ENCODE data around the gene PDZRN3. TPM values are rescaled to one million over a fixed set of nuclear protein-coding genes. Genes with fewer than 3 reads are reported as not detected.
A peak's percentile ranks its signal among the peaks of the same experiment; 100 is the strongest.

The PDZRN3 gene
- total RNA-seq, 1 donor from 2014 or later: 19.8 TPM

GRCh38 chr3:73485877-73486330, 138.8 kb downstream of the PDZRN3 start:
- H3K36me3 ChIP-seq (ENCODE audit: insufficient read depth, low read length): no peaks in the 10 kb centered on the region
- H3K9me3 Mint-ChIP-seq (ENCODE audit: unreplicated experiment): no peaks in the 10 kb centered on the region
- no peaks in the 10 kb centered on the region for H3K79me2 ChIP-seq (ENCODE audit: insufficient read depth, low read length)
- H3K27me3 Mint-ChIP-seq (ENCODE audit: low read depth, unreplicated experiment): no peaks in the 10 kb centered on the region
- H3K27ac Mint-ChIP-seq (ENCODE audit: unreplicated experiment): no peak overlapping the region
- no peak for FAIRE-seq
- no peaks in the 10 kb centered on the region for H3K9me3 ChIP-seq (ENCODE audit: insufficient read depth, low read depth, low read length)
- no peaks in the 10 kb centered on the region for H3K27me3 ChIP-seq (ENCODE audit: insufficient read depth, low read length)
- no peak overlapping the region for H3K9ac ChIP-seq (ENCODE audit: low read length)
- no peak for DNase-seq (ENCODE audit: low read depth)
- H3K36me3 Mint-ChIP-seq (ENCODE audit: low read depth, unreplicated experiment): peaks cover 2% of the 10 kb centered on the region
- no peak overlapping the region for H3K4me3 Mint-ChIP-seq (ENCODE audit: unreplicated experiment)
- H2AFZ ChIP-seq (ENCODE audit: low read depth, low read length): no peak overlapping the region
- no peaks in the 10 kb centered on the region for H4K20me1 ChIP-seq (ENCODE audit: insufficient read depth, low read length)
- TF ChIP-seq EZH2 (IDR thresholded peaks at IDR 0.05; ENCODE audit: insufficient read depth, low read length): no peak
- TF ChIP-seq, protein P1, sequence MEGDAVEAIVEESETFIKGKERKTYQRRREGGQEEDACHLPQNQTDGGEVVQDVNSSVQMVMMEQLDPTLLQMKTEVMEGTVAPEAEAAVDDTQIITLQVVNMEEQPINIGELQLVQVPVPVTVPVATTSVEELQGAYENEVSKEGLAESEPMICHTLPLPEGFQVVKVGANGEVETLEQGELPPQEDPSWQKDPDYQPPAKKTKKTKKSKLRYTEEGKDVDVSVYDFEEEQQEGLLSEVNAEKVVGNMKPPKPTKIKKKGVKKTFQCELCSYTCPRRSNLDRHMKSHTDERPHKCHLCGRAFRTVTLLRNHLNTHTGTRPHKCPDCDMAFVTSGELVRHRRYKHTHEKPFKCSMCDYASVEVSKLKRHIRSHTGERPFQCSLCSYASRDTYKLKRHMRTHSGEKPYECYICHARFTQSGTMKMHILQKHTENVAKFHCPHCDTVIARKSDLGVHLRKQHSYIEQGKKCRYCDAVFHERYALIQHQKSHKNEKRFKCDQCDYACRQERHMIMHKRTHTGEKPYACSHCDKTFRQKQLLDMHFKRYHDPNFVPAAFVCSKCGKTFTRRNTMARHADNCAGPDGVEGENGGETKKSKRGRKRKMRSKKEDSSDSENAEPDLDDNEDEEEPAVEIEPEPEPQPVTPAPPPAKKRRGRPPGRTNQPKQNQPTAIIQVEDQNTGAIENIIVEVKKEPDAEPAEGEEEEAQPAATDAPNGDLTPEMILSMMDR (IDR thresholded peaks at IDR 0.05; ENCODE audit: insufficient read depth, low read depth, low read length): no peak
- H3K4me2 ChIP-seq (ENCODE audit: low read length): no peak overlapping the region
- peaks cover 4% of the 10 kb centered on the region for H3K4me1 ChIP-seq (ENCODE audit: insufficient read depth, low read length)
- no peak overlapping the region for H3K4me3 ChIP-seq (ENCODE audit: insufficient read depth, low read depth, low read length)
- no peak overlapping the region for H3K27ac ChIP-seq (ENCODE audit: low read depth, low read length)
- peaks cover 33% of the 10 kb centered on the region for H3K4me1 Mint-ChIP-seq (ENCODE audit: low read depth, unreplicated experiment)

GRCh38 chr3:73484656-73485248, 140.0 kb downstream of the PDZRN3 start:
- Histone ChIP-seq H3K27ac (ENCODE audit: low read depth, low read length) (no peak overlapping the region), H2AFZ (ENCODE audit: low read depth, low read length) (no peak overlapping the region), H3K79me2 (ENCODE audit: insufficient read depth, low read length) (no peaks in the 10 kb centered on the region), H3K9ac (ENCODE audit: low read length) (no peak overlapping the region), H3K4me1 (ENCODE audit: insufficient read depth, low read length) (peaks cover 4% of the 10 kb centered on the region), H3K4me2 (ENCODE audit: low read length) (peak overlapping the region; percentile 35), H3K9me3 (ENCODE audit: insufficient read depth, low read depth, low read length) (no peaks in the 10 kb centered on the region), H3K4me3 (ENCODE audit: insufficient read depth, low read depth, low read length) (no peak overlapping the region), H4K20me1 (ENCODE audit: insufficient read depth, low read length) (no peaks in the 10 kb centered on the region), H3K36me3 (ENCODE audit: insufficient read depth, low read length) (no peaks in the 10 kb centered on the region), H3K27me3 (ENCODE audit: insufficient read depth, low read length) (no peaks in the 10 kb centered on the region)
- FAIRE-seq: peak; percentile 52
- Mint-ChIP-seq H3K27ac (ENCODE audit: unreplicated experiment) (no peak overlapping the region), H3K4me3 (ENCODE audit: unreplicated experiment) (no peak overlapping the region), H3K27me3 (ENCODE audit: low read depth, unreplicated experiment) (no peaks in the 10 kb centered on the region), H3K9me3 (ENCODE audit: unreplicated experiment) (no peaks in the 10 kb centered on the region), H3K4me1 (ENCODE audit: low read depth, unreplicated experiment) (peaks cover 30% of the 10 kb centered on the region), H3K36me3 (ENCODE audit: low read depth, unreplicated experiment) (peaks cover 2% of the 10 kb centered on the region)
- no peak for DNase-seq (ENCODE audit: low read depth)
- TF ChIP-seq, protein P1 (IDR thresholded peaks at IDR 0.05; ENCODE audit: insufficient read depth, low read depth, low read length): no peak
- no peak for TF ChIP-seq EZH2 (IDR thresholded peaks at IDR 0.05; ENCODE audit: insufficient read depth, low read length)

GRCh38 chr3:73481888-73482287, 142.9 kb downstream of the PDZRN3 start:
- H3K79me2 ChIP-seq (ENCODE audit: insufficient read depth, low read length): no peaks in the 10 kb centered on the region
- no peak overlapping the region for H3K9ac ChIP-seq (ENCODE audit: low read length)
- no peaks in the 10 kb centered on the region for H3K36me3 ChIP-seq (ENCODE audit: insufficient read depth, low read length)
- H3K4me1 ChIP-seq (ENCODE audit: insufficient read depth, low read length): peaks cover 4% of the 10 kb centered on the region
- H3K4me3 Mint-ChIP-seq (ENCODE audit: unreplicated experiment): no peak overlapping the region
- no peak for DNase-seq (ENCODE audit: low read depth)
- no peaks in the 10 kb centered on the region for H3K27me3 ChIP-seq (ENCODE audit: insufficient read depth, low read length)
- peaks cover 30% of the 10 kb centered on the region for H3K4me1 Mint-ChIP-seq (ENCODE audit: low read depth, unreplicated experiment)
- H2AFZ ChIP-seq (ENCODE audit: low read depth, low read length): no peak overlapping the region
- H3K27me3 Mint-ChIP-seq (ENCODE audit: low read depth, unreplicated experiment): no peaks in the 10 kb centered on the region
- no peak overlapping the region for H3K4me3 ChIP-seq (ENCODE audit: insufficient read depth, low read depth, low read length)
- no peak overlapping the region for H3K27ac ChIP-seq (ENCODE audit: low read depth, low read length)
- H3K4me2 ChIP-seq (ENCODE audit: low read length): no peak overlapping the region
- H3K36me3 Mint-ChIP-seq (ENCODE audit: low read depth, unreplicated experiment): peaks cover 2% of the 10 kb centered on the region
- TF ChIP-seq EZH2 (IDR thresholded peaks at IDR 0.05; ENCODE audit: insufficient read depth, low read length): no peak
- TF ChIP-seq, protein P1 (IDR thresholded peaks at IDR 0.05; ENCODE audit: insufficient read depth, low read depth, low read length): no peak
- no peaks in the 10 kb centered on the region for H3K9me3 ChIP-seq (ENCODE audit: insufficient read depth, low read depth, low read length)
- peak; percentile 17 for FAIRE-seq
- H3K27ac Mint-ChIP-seq (ENCODE audit: unreplicated experiment): no peak overlapping the region
- H4K20me1 ChIP-seq (ENCODE audit: insufficient read depth, low read length): no peaks in the 10 kb centered on the region
- peaks cover 1% of the 10 kb centered on the region for H3K9me3 Mint-ChIP-seq (ENCODE audit: unreplicated experiment)

Data from astrocyte (in vitro differentiated cells and primary cell).